ENCODE data around the gene OR8B3.

The OR8B3 gene

DNA sequence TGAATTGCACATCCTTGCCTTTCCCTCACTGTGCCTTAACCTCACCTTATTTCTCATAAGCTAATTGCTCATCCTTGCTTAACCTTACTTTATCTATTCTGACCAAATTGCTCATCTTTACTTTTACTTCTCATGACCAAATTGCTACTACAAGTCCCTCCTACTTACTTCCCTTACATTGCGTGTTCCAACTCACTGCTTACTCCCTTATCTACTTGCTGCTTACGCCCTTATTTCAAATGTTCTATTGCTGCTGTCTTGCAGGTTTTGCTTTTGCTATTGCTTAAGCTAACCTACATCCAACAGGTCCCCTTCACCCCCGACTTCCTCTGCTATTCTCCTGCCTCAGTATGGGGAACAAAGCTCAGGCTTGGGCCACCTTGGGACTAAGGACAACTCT lies 22.5 kb downstream of the OR8B3 start:
- DNase-seq (ENCODE audit: low read depth in 2 of 2), result no peak

DNA sequence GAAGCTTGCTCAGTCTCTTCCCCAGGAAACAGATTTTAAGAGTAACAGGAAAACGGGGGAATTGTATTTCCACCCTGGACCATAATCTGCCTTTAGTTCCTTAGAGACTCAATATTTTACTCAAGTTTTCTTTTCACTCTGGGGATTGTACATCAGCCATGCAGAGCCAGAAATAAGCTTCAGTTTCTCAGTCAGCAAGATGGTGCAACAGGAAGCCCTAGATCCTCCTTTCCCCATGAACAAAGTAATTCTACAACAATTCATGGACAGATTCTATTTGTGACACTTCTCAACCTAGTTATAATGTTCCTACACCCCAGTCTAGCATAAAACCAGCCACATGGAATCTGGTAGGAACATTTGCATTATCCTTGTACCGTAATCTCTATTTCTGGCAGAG lies 39.3 kb downstream of the OR8B3 start:
- DNase-seq (ENCODE audit: low read depth in 2 of 2), result no peak

DNA sequence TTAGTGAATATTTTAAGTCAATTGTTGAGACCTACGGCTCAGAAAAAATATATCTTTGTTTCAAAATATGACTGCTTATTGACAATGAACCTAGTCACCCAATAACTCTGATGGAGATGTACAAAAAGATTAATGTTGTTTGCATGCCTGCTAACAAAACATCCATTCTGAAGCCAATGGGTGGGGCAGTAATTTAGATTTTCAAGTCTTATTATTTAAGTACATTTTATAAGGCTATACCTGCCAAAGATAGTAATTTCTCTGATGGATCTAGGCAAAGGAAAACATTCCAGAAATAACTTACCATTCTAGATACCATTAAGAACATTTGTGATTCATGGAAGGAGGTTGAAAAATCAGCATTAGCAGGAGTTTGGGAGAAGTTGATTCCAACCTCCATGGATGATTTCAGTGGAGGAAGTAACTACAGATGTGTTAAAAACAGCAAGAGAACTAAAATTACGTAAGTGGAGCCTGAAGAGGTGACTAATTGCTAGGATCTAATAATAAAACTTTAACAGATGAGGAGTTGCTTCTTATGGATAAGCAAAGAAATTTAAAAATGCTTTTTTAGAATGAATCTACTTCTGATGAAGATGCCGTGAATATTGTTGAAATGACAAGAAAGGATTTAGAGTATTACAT lies 52.4 kb downstream of the OR8B3 start:
- DNase-seq (ENCODE audit: low read depth in 2 of 2), result no peak

Measured in activated CD8-positive, alpha-beta memory T cell treated with anti-CD3 and anti-CD28 coated beads for 4 hours (primary cell).